Measurements from ENCODE around the gene C11orf24.
"Not testable (repeated sequence)": the region's sequence is repeated elsewhere in the genome, so short reads cannot be mapped to it uniquely, and the experiment has no call there.

C11orf24 gene

DNA sequence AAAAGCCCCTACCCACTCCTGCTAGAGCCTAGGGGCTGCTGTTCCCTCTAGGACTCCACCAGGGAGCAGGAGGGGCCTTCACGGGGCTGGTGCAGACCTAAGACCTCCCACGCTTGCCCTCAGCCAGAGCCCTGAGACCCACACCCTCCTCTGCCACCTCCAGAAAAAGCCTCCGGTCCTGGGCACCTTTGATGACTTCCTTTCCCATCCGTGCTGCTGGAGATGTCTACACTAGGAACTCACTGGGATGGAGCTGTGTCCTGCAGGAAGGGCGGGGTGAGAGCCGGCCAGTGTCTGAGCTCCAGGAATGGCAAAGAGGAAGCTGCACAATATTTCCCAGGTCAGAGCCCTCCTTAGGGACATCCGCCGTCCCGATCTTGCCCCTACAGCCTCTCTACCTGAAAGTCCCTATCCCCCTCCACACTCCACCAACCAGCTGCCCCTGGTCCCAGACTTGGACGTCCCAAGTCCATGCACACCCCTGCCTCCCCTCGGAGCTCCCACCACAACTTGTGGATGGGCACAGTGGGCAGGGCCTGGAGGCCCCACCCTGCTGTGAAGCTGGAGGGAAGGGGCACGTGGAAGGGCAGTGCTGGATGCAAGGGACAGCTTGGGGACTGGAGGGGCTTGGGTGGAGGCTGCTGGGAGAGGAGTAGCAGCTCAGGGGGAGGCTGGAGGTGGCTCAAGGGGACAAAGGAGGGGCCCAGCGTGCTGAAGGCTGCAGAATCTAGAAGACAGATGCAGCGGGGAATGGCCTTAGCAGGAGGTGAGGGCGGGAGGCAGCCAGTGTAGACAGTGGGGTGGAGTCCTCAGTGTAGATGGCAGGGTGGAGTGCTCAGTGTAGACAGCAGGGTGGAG lies 27.1 kb upstream of the C11orf24 start:
- DNase-seq: no peak

GRCh38 chr11:68297812-68298658 lies 26.3 kb upstream of the C11orf24 start:
- DNase-seq: peak; percentile 31 to 62

- DNase-seq: no peak
Measured at GRCh38 chr11:68297494-68297811, 25.7 kb upstream of the C11orf24 start.

DNA sequence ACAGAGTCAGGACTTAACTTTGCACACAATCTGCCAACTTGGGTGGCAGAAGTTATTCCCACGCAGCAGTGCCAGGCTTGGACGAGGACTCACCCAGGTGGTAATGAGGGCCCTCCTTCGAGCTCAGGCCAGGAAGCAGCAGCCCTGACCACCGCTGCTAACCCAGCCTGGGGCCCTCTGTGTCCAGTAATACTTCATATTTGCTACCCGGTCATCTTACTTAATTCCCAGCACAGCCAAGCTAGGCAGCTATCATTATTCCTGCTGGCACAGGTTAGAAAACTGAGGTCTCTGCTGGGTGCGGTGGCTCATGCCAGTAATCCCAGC lies 25.2 kb upstream of the C11orf24 start:
- DNase-seq: no peak

DNA sequence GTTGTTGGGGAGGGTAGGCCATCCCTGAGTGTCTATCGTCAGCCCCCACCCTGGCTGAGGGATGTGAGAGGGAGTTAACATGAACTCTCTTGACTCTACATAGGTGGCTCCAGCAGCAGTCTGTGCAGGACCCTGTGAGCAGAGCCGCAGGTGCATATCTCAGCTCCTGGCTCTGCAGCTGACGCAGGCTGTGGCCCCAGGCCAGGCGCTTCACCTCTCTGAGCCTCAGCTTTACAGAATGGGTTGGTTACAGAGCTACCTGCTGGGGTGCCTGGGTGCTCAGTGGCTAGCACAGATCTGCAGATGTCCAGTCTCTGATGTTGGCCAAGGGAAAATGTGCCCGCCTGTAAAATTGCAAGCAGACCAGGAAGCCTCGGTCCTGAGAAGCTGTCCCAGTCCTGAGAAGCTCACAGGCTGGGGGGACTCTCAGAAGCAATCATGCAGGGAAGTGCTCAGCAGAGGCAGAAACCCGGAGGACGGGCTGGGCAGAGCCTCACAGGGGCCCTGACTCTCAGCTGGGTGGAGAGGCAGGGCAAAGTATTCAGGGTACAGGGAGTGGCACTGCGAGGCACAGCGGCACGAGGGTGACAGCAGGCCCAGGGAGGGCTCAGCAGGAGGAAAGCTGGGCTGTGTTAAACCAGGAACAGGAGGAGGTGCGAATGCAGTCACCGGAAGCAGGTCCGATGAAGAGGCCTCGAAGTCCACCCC lies 24.7 kb upstream of the C11orf24 start:
- DNase-seq: no peak

DNA sequence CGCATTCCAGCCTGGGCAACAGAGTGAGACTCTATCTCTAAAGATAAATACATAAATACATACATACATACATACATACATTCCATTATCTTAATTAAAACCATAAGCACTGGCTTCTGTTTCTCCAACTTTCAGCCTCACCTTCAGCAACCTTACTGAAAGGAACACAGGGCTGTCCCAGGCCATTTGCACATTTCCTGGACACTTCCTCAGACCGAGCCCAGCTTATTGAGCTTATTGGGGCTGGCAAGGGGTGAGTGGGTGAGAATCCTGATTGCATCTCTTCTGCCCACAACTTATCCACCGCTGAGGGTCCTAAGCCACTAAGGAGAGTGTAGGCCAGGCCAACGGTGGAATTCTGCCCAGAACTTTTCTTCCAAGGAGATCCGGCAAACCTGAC lies 24.2 kb upstream of the C11orf24 start:
- no peak for DNase-seq

DNA sequence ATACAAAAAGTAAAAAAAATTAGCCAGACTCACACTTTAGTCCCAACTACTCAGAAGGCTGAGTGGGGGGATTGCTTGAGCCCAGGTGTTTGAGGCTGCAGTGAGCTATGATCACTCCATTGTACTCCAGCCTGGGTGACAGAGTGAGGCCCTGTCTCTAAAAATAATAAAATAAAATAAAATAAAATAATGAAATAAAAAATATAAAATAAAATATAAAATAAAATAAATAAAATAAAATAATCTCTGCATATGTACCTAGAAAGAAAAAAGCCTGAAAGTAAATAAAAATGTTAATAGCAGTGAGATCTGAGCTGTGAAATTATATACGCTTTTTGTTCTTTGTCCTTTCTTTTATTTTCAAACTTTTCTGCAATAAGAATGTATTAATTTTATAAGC lies 23.5 kb upstream of the C11orf24 start:
- DNase-seq: no peak

GRCh38 chr11:68293708-68294107 lies 21.9 kb upstream of the C11orf24 start:
- no peak for DNase-seq

DNA sequence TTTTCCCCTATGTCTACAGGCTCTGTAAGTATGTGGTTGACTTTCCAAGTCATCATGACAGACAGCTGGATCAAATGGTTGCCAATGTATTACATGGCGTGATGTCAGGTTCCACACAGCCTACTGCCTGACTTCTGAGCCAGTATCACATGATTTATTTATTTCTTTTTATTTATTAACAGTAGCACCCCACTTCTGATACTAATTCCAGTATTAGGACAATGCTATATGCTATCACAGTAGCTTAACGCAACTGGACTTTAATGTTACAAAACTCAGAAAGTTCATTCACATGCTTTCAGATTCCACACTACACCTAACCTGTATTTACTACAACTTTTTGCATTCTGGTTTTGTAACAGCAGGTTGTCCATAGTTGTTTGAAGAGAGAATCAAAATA lies 17.7 kb upstream of the C11orf24 start:
- DNase-seq: no peak

GRCh38 chr11:68287419-68287818 lies 15.6 kb upstream of the C11orf24 start:
- no peak for DNase-seq

- not testable (repeated sequence) for DNase-seq
Measured at GRCh38 chr11:68284588-68284987, 12.8 kb upstream of the C11orf24 start.

DNA sequence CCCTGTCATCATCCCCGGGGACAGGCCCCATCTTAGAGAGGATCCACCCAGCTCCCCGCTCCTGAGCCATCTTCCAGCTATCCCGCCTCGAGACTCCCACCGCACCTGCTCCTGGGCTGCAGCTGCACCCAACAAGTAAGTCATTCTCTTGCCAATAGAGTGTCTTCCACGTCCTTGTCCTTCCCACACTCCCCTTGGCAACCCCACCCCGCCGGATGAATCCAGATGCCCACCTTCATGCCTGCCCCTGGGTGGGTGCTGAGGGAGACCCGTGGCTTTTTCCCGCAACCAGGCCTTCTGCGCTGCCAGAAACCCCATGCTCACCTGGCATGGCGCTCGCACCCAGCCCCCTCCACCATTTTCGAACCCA lies 11.1 kb upstream of the C11orf24 start:
- no peak for DNase-seq

- no peak for DNase-seq
Measured at GRCh38 chr11:68282141-68282860, 10.5 kb upstream of the C11orf24 start.

- no peak for DNase-seq
Measured at GRCh38 chr11:68279676-68280075, 7.9 kb upstream of the C11orf24 start.

GRCh38 chr11:68276861-68277260 lies 5.1 kb upstream of the C11orf24 start:
- no peak for DNase-seq

DNA sequence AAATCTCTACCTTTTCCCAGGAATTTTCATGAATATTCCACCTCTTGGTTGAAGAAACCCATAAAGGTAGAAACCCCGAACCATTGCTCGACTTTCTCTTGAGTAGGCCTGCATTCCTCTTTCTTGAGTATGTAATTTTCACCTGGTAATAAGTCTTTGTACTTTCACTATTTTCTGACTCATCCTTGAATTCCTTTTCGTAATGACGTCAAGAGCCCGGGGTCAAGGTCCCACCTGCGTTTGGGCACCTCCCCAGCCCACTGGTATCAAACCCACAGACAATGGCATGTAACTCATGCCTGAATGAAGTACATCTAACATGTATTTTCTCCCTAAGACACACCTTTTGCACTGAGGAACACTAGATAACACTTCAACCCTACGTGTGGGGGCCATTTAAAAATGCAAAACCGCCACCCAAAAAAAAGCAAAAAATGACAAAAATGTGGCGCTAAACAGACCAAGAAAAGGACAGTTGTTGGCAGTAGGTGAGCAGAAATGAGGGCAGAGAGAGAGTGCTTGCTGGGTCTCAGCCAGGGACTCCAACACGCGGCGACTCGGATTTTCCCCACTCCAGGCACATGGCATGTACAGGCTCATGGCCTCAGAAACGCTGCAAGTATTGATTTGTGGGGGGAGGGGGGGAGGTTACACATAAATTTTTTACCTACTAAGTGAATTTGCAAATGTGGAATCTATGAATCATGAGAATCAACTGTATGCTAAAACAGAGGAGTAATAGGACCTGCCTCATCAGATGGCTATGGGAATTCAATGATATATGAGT lies 4.1 kb upstream of the C11orf24 start:
- no peak for DNase-seq

DNA sequence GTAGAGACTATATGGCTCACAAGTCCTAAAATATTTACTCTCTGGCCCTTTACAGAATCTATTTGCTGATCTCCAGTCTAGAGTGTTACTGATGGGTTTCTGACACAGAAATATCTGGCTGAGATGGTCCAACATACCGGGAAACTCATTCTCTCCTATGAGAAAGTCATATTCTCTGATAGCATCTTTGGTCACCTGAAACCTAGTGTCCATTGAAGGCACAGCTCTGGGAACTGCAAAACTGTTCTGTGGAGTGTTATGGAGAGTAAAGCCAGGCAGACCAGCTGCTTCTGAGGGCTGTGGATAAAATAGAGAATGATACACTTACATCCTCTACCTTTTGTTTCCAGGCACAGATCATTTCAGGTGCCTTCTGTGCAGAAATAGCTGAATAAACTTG lies 2.5 kb upstream of the C11orf24 start:
- DNase-seq: no peak

GRCh38 chr11:68273026-68273738 lies 1.4 kb upstream of the C11orf24 start:
- DNase-seq: no peak

- peak; percentile 47 to 71 for DNase-seq
Measured at GRCh38 chr11:68271023-68271780, 571 bp downstream of the C11orf24 start.

- no peak for DNase-seq
Measured at GRCh38 chr11:68270196-68271022, 1.4 kb downstream of the C11orf24 start.
